HUES48 (cell line): ENCODE results near the gene COL4A2.

ENCODE experiments used
- H3K27ac ChIP-seq: one replicate; pipeline ENCODE4 v1.7.0; 2013; ENCODE audit warnings: low read depth, low read length, inconsistent platforms
- H3K27me3 ChIP-seq: 2 replicates; pipeline ENCODE4 v1.6.1; 2013; ENCODE audit warnings: mild to moderate bottlenecking, low read length; ENCODE audit not compliant: control insufficient read depth, insufficient read depth
- H3K36me3 ChIP-seq: 2 replicates; pipeline ENCODE4 v1.6.1; 2013; ENCODE audit warnings: low read length; ENCODE audit not compliant: control insufficient read depth, insufficient read depth
- H3K4me1 ChIP-seq: 2 replicates; pipeline ENCODE4 v1.6.1; 2013; ENCODE audit warnings: mild to moderate bottlenecking, low read length; ENCODE audit not compliant: control insufficient read depth, insufficient read depth
- H3K4me3 ChIP-seq: 2 replicates; pipeline ENCODE4 v1.5.1; 2013; ENCODE audit warnings: mild to moderate bottlenecking, low read depth, low read length
- H3K9ac ChIP-seq: 2 replicates; pipeline ENCODE4 v1.6.1; 2013; ENCODE audit warnings: mild to moderate bottlenecking, low read depth, low read length, moderate library complexity
- H3K9me3 ChIP-seq: 2 replicates; pipeline ENCODE4 v1.6.1; 2013; ENCODE audit warnings: low read length; ENCODE audit not compliant: control insufficient read depth, insufficient read depth

COL4A2 gene

DNA sequence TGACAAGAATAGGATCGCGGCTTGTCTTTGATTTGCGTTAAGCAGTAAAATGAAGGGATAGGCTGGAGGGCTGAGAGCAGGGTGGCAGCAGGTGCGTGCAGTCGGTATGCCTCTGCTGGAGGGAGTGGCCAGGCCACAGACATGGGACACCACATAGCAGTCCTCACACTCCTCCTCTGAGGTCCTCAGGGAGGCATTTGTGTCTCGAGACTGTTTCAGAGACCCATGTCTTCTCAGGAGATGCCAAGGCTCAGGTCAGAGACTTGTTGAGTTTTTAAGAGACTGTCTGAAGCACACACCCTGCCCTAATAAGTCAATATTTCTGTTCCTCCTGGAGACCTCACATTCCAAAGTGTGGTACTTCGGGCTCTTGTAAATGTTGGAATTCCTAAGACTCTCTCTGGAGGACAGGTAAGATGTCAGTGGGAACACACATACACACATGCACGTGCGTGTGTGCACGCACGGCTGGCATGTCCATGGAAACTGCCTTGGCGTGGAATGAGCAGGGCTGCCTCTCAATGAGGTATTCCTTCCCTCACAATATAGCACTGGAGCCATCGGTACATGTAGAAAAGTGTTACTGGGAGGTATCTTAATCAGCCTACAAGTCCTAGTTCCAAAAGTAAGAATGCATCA, 46.4 kb downstream of the COL4A2 start:
- Histone ChIP-seq H3K4me3 (no peak overlapping the region), H3K9ac (no peak overlapping the region), H3K27ac (no peak overlapping the region), H3K9me3 (no peaks in the 10 kb centered on the region), H3K36me3 (peaks cover 4% of the 10 kb centered on the region; the same call in 1 of the 2 replicates), H3K4me1 (peaks cover 10% of the 10 kb centered on the region), H3K27me3 (no peaks in the 10 kb centered on the region)

DNA sequence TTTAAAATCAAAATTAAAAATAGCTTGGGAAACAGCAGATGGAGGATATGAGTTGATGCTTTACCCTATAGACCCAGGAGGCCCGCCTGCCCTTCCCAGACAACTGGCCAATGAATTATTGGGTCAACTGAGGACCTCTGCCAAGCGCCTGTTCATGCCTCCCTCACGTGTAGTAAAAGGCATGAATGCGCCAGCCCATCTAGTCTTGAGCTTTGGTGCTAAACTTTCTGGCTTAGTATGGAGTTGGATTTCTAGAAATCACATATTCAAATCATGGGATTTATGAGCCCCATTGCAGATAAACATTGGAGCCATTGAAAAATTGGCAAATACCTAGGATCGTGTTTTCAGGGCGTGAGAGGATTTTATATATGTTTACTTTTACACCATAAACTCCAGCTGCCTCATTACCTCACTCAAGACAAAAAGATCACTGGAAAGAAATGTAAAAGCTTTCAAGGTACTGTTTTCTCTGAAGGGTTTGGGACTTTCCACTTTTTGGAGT, 47.1 kb downstream of the COL4A2 start:
- Histone ChIP-seq H3K36me3 (peaks cover 6% of the 10 kb centered on the region; the same call in 1 of the 2 replicates), H3K9ac (no peak overlapping the region), H3K27ac (no peak overlapping the region), H3K4me1 (peaks cover 10% of the 10 kb centered on the region), H3K27me3 (no peaks in the 10 kb centered on the region), H3K9me3 (no peaks in the 10 kb centered on the region), H3K4me3 (no peak overlapping the region)

DNA sequence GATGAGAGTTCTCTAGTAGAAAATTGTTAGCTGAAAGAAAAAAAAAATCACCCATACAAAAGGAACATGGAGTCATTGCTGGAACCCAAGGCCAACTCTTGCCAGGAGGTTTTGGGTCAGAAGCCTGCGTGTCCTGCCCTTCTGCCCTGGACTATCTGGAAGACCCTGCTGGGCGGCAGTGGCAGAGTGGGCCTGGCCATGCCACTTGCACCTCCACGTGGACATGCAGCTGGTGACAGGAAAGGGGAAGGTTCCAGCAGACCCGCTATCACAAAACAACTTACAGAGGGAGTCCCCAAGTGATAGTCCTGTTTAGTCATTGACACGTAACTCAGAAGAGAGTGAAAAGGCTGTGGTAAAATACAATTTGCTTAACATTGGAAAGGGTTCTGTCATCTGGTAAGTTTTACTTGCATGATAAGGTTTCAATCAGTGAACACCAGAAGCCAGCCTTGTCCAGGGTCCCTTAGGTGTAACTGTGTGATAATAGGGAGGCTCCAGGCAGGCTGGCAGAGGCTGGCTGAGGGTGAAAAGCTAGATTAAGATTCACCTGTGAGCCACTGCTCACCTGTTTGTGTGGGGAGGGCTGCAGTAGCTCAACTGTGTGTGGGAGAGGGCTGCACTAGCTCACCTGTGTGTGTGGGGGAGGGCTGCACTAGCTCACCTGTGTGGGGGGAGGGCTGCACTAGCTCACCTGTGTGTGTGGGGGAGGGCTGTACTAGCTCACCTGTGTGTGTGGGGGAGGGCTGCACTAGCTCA, 47.8 kb downstream of the COL4A2 start:
- H3K9ac ChIP-seq = no peak overlapping the region
- H3K4me3 ChIP-seq = no peak overlapping the region
- H3K27ac ChIP-seq = no peak overlapping the region
- H3K27me3 ChIP-seq = no peaks in the 10 kb centered on the region
- peaks cover 10% of the 10 kb centered on the region for H3K4me1 ChIP-seq
- peaks cover 6% of the 10 kb centered on the region; the same call in 1 of the 2 replicates for H3K36me3 ChIP-seq
- no peaks in the 10 kb centered on the region for H3K9me3 ChIP-seq

DNA sequence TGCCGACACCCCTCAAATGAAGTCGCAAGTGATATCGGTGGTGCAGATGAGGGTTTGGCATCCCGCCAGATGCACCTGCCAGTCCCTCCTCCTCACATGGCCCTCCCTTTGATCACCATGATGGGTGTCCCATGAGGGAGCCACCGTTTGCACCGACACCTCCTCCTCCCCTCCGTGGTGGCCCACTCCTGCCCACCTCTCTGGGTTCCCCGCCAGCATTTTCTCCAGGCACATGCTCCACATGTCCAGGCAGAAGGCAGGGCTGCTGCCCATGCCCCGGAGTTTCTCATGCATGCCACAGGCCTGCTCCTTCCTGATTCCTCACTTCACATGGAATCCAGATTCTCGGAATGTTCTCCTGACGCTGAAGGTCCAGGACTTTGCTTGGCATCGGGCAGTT, 49.3 kb downstream of the COL4A2 start:
- no peak overlapping the region for H3K9ac ChIP-seq
- peaks cover 10% of the 10 kb centered on the region for H3K4me1 ChIP-seq
- no peaks in the 10 kb centered on the region for H3K9me3 ChIP-seq
- H3K27me3 ChIP-seq = no peaks in the 10 kb centered on the region
- no peak overlapping the region for H3K27ac ChIP-seq
- H3K4me3 ChIP-seq = no peak overlapping the region
- H3K36me3 ChIP-seq = peaks cover 7% of the 10 kb centered on the region

DNA sequence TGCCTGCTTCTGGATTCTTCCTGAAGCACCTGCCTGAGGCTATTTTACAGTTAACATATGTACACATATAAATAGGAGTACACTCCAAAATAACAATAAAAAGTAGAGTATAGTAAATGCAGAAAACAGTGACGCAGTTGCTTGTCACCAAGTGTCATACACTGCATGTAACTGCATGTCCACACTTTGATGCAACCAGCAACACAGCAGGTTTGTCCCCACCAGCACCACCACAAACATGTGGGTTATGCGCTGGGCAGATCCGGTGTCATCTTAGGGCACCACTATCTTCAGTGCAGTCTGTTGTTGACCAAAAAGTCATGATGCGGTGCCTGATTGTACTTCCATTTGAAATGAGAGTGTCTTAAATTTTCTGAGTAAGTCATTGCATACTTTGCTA, 51.3 kb downstream of the COL4A2 start:
- no peak overlapping the region for H3K27ac ChIP-seq
- no peaks in the 10 kb centered on the region for H3K9me3 ChIP-seq
- H3K36me3 ChIP-seq = peaks cover 12% of the 10 kb centered on the region
- no peak overlapping the region for H3K9ac ChIP-seq
- H3K4me1 ChIP-seq = peaks cover 10% of the 10 kb centered on the region
- H3K4me3 ChIP-seq = no peak overlapping the region
- no peaks in the 10 kb centered on the region for H3K27me3 ChIP-seq

GRCh38 chr13:110359840-110360301, 52.8 kb downstream of the COL4A2 start:
- Histone ChIP-seq H3K36me3 (peaks cover 12% of the 10 kb centered on the region), H3K27ac (no peak overlapping the region)

DNA sequence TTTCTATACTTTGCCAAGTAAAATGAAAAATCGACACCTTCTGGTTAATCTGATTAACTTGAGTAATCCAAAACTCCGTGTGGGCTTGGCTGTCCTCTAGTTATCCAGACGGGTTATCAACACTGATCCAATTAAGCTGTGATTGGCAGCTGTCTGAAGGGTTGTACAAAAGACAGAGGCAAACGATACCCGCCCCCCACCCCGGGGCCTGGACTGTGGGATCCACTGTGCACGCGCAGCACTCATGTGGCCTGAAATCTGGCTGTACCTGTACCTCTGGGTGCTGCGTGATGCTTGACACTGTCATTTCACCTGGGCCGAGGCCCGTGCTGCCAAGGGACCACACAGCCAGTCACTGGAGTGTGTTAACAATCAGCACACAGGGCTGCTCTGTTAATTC, 53.5 kb downstream of the COL4A2 start:
- Histone ChIP-seq H3K4me1 (no peaks in the 10 kb centered on the region), H3K4me3 (no peak overlapping the region), H3K27ac (no peak overlapping the region), H3K36me3 (peaks cover 12% of the 10 kb centered on the region), H3K27me3 (no peaks in the 10 kb centered on the region), H3K9ac (no peak overlapping the region), H3K9me3 (no peaks in the 10 kb centered on the region)

More at GRCh38 chr13:110359840-110360301, 52.8 kb downstream of the COL4A2 start:
- Histone ChIP-seq H3K4me3 (no peak overlapping the region), H3K4me1 (peaks cover 3% of the 10 kb centered on the region), H3K9me3 (no peaks in the 10 kb centered on the region), H3K27me3 (no peaks in the 10 kb centered on the region), H3K9ac (no peak overlapping the region)

DNA sequence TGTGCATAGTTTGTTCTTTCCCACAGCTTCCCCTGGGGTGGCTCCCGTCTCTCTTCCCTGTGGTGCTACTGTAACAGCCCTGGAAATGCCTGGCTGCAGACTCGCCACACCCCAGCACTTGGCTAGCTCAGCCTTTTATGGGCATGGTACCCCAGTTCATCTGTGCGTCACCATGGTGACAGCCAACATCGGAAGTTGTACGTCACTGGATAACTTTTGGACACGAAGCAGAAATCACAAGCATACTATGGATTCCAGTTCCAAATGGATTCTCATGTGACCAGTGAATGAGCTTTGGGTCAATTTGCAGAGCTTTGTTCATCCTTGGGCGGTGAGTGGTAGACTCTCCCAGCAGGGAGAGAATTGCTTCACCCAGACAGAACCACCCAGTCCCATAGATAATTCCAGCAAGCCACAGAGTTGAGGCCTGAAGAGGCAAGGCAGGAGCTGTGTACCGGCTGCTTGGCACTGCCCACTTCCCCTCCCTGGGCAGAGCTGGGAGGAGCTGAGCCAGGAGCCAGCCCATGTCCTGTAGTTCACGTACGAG, 54.4 kb downstream of the COL4A2 start:
- Histone ChIP-seq H3K27ac (no peak overlapping the region), H3K27me3 (no peaks in the 10 kb centered on the region), H3K9ac (no peak overlapping the region)

DNA sequence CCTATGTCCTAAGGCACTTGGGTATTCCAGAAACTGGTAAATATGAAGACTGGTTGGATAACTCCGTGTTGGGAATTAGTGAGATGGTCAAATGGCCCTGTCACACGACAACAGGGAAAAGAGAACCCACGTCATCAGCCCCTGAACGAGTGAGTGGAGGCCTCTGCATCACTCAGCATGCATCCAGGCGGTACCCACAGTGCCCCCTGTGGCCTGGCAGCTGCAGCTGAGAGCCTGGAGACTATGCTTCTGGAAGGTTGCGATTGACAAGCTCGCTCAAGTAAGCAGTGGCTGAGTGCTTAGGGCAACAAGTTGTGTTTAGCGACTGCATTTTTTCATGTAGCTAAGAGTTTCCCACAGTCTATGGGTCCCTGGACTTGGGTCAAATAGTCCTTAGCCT, 55.9 kb downstream of the COL4A2 start:
- Histone ChIP-seq H3K9me3 (no peaks in the 10 kb centered on the region), H3K36me3 (peaks cover 12% of the 10 kb centered on the region), H3K27ac (no peak overlapping the region), H3K4me1 (no peaks in the 10 kb centered on the region), H3K4me3 (no peak overlapping the region), H3K9ac (no peak overlapping the region), H3K27me3 (no peaks in the 10 kb centered on the region)

More for the DNA sequence above, 54.4 kb downstream of the COL4A2 start:
- Histone ChIP-seq H3K4me1 (no peaks in the 10 kb centered on the region), H3K9me3 (no peaks in the 10 kb centered on the region), H3K4me3 (no peak overlapping the region), H3K36me3 (peaks cover 12% of the 10 kb centered on the region)

- Histone ChIP-seq H3K4me3 (no peak overlapping the region), H3K9me3 (no peaks in the 10 kb centered on the region), H3K9ac (no peak overlapping the region), H3K27me3 (no peaks in the 10 kb centered on the region), H3K27ac (no peak overlapping the region), H3K36me3 (peaks cover 7% of the 10 kb centered on the region), H3K4me1 (no peaks in the 10 kb centered on the region)
Observed at GRCh38 chr13:110364081-110364480, 57.0 kb downstream of the COL4A2 start.

GRCh38 chr13:110365876-110366275, 58.8 kb downstream of the COL4A2 start:
- H3K27ac ChIP-seq = no peak overlapping the region
- no peak overlapping the region for H3K9ac ChIP-seq
- no peaks in the 10 kb centered on the region for H3K27me3 ChIP-seq
- no peaks in the 10 kb centered on the region for H3K4me1 ChIP-seq
- H3K9me3 ChIP-seq = no peaks in the 10 kb centered on the region
- no peak overlapping the region for H3K4me3 ChIP-seq
- H3K36me3 ChIP-seq = peaks cover 7% of the 10 kb centered on the region
